ENCODE measurements around the gene LPP.

LPP gene

DNA sequence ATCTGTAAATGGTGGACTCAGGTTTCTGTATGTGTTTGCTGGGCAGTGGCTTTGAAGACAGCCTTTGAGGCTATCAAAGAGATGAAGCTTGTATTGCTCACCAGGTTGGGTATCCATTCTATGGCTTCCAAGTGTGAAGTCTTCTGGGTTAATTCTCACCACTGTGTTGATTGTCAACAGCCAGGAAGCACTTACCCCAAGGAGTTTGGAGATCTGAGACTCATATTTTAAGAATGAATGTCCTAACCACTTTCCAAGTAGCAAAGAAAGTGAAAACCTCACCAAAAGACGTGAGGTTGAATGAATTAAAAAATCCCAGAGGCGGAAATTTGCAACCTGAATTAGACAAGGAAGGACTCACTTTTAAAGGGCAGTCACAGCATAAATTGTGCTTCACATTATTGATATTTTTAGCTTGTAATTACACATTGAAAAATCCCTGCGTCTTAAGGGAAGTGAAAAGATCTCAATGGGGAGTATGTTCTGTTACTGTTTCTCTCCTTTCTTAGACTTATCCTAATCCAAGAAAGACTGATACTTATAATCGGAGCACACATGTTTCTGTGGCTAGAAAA, 713.8 kb downstream of the LPP start:
- no peak for DNase-seq

DNA sequence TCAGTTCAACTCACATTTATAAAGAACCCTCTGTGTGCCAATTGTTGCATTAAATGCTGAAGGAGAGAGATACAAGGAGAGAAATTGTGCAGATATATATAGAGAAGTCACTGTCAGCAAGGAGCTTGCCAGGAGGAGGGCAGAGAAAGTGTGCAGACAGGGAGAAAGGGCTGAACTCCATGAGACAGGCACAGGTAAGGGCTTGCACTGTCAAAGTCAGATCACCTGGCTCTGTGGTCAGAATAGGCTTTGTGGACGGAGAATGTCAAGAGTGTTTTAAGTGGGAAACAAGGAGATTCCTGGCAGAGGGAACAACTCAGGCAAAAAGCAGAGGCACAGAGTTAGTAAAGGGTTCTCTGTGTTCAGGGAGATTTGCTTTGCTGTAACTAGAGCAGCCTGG, 714.8 kb downstream of the LPP start:
- DNase-seq = no peak

DNA sequence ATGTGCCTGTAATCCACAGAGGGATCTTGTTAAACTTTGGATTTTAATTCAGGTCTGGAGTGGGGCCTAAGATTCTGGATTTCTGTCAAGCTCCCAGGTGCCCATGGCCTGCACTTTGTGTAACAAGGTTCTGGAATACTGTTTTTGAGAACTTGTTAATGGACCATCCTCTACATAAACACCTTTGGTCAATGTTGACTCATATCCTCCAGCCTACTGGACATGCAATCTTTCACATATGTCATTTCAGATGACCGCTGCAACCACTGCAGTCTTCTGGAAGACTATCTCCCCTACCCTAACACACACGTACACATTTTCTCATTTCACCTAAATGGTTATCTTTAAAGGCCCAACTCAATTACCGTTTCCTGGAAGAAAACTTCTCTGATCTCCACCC, 715.7 kb downstream of the LPP start:
- no peak for DNase-seq

DNA sequence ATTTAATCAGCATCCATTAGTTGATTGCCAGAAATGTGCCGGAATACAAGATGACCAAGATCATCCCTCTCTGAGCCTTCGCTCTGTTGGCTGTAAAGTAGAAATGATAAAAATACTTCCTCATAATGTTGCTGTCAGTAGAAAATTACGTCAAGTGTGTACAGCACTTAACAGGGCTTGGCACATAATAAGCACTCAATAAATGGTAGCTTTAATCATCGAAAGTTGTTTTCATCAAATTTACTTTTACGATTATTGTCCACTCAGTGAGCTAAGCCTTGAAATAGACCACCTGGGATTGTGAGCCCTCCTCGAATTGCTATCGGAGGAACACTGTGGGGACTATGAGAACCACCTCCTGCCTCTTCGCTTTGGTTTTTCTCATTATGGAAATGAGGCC, 716.5 kb downstream of the LPP start:
- no peak for DNase-seq

DNA sequence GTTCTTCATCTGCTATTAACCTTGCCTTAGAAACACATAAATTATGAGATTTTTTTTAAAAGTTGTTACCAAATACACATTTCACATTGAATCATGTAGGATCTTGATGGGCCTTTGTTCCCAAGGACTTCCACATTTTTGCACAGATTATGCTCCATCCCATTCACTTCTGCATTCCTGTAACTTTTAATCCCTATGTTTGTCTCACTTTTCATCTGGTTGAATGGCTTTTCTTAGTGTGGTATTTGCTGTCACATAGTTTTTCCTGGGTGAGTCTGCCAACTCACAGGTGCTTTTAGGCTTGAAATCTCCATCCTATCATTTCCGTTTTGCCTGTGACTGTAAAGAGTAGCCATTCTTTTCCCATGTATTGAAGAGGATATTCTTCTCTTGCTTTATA, 720.6 kb downstream of the LPP start:
- DNase-seq = no peak

DNA sequence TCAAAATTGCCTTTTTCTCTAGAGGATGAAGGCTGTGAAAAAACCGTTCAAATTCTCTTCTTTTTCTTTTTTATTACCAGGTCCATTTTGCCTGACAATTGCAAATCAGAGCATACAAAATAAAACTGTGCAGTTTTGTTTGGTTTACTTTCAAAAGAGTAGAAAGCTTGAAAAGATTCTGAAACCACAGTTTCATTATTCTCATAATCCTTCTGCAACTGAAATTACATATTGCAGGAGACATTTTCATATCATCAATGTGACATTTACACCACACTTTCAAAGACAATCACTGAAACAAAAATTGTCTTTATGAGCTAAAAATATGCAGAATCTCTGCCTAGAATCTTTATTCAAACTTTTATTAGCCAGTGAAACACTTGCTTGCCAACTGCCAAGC, 721.5 kb downstream of the LPP start:
- no peak for DNase-seq

DNA sequence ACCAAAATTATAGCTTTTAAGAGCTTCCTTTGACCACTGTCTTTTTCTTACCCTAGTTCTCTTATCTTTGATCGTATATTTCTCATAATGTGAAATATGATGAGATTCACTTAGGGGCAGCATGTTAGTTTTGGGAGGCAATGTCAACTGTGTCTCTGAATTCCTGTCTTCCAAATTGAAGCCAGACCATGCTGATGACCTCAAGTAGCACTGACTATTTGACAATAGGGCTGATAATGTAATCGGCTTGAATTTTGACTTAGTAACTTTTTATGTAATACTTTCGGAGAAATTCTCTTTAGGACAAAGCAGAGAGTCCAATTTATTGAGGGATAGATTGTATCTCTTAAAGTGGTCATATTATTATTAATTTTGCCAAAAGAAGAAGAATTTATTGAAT, 722.4 kb downstream of the LPP start:
- no peak for DNase-seq

DNA sequence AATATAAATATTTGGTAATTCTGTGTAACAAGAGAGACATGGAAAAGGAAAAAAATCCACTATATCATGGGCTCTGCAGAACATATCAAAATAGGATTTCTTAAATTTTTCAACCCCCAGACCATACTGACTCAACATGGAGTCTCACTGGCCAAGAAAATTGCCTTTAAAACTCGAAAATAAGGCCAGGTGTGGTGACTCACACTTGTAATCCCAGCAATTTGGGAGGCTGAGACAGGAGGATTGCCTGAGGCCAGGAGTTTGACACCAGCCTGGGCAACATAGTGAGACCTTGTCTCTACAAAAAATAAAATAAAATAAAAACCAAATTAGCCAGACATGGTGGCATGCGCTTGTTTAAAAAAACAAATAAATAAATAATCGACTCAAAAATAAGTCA, 723.4 kb downstream of the LPP start:
- no peak for DNase-seq

DNA sequence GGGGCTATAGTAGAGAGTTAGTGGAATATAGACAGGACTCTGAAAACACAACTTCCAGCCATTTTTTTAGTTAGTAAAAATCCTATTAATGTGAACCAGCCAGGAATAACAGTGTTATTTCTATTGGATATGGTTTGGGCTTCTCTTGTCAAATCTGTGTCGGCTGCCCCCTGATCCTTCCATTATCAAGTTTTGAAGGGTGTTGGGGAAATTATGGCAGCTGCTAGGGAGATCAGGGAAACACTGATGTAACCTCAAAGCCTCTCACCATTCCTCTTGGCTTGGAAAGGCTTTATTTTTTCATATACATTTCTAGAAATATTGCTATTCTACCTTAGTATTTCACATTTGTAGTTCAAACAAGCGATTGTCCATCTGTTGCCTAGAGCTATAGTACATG, 724.1 kb downstream of the LPP start:
- DNase-seq = no peak

DNA sequence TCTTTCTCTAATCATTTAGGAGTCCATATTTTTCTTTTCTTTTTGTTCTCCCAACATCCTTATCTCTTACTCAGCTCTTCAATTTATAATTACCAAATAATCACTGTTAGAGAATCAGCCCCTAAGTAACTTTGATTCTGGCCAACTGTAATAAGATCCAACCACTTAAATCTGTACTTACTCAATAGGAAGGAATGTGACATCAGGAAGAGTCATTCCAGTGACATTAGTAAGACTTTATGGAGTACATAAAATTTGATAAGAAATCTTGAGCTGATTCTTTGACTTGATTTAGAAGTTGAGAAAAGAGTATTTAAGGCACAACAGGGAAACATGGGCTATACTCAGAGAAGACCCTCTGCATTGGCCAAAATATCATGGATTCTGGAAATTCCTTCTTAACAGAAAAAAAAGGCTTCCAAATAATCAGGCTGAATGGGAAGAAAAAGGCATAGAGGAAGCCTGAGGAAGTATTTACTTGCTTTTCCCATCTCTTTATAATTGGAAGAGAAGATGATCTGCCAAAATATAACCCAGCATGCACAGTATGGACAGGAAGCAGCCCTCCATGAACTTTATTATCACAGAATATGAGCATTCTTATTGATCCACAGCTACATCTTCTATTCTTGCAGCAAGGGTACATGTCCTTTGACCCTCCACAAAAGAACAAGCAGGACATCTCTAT, 728.1 kb downstream of the LPP start:
- DNase-seq = no peak

DNA sequence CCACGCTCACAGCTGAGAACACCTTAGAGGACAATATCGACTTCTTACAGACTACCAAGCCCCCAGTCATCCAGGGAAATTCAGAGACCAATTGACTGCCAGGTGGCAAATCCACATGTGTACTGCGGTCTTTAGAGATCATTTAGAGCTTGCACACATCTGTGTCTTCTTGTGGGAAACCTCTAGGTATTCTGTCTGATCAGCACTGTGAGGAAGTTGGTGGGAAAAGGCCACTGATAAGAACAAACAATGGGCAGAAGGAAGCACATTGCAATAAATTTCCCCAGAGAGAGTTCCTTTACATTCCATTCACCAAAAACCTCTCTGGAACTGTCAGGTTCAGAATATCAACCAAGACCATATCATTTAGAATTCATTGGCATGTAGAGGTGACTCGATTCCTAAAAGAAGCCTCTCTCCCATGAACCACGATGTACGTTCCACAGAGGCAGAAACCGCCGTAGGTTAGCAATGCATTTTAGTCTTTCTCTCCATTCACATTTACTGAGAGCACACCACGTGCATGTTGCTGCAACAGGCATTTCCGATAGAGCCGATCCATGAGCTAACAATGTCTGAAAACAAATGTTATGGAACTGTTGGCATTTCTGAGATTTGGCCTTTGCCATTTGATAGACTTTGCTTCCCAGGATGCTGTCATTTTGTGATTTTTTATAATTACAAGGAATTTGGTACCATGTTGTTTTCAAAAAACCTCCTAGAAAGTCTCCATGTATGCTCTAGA, 730.5 kb downstream of the LPP start:
- no peak for DNase-seq

DNA sequence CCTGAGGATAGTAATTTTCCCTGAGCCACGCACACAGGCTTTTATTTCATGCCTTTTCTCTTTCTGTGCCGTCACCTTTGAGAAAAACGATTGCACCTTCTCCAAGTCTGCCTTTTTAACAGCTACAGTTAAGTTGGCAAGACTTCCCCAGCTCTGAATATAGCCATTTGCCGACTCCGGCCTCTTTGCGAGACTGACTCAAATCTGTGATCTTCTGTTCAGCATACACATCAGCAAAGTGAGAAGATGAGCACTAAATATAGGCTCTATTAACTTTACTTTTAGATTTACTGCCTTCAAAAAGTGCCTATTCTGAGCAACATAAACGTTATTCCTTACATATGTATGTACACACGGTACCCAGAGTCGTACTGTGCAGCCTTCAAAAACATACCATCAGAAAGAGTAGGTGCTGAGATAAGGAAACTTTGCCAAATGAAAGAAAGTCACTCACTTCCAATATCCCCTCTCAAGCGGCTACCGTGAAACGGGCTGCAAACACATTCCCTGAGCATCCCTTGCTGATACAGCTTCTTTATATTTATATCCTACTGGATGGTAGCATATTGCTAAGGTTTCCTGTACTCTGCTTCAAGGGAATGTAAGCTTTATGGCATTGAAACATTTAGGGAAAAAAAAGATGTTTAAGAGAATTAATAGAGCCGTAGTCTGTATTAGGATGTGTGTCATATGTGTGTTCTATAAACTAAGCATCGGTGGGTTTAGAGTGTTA, 734.5 kb downstream of the LPP start:
- no peak for DNase-seq

DNA sequence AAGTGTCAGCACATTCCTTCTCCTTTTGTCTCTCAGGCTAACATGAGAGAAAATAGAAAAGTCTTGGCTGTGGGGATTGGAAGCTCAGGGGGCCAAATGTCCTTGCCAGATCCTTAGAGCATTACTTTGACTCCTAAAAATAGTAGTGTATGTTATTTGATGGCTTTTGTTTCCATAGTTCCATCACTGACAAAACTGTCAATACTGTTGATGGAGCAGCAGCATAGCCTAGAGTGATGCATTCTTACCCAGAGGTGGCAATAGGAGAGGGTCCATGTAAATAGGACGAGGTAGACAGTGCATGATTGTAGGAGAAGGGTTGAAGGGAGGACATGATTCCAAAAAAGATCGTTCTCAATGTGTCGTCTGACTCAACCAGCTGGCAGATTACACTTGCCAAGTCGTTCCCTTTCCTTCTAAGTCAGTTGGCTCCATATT, 735.1 kb downstream of the LPP start:
- DNase-seq = no peak

DNA sequence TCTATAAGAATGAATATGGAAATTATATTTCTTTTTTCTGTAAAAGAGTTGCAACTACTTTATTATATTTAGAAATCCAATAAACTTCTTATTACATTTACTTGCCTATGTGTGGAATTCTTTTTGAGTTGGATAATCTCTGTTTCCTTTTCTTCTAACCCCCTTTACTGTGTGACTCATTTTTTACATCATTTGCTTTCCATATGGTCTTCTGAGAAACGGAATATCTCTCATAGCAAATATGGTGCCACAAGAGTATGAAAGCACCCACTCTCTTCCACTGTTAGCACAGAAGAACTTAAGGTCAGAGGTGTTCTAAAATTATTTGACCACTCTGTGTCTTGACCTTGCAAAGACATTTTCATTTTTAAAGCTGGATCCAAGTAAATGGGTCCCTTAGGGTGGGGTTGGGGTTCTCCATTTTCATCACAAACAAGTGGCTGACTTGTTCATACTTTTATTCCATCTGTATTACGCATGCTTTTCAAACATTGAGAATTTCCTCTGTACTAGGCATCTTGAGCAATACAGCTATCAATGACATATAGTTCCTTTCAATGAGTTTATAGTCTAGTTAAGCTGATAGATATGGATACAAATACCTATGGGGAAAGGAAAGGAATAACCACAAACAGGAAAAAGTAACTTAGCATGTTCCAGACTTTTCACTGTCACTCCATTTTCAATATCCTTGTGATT, 736.8 kb downstream of the LPP start:
- DNase-seq = no peak

DNA sequence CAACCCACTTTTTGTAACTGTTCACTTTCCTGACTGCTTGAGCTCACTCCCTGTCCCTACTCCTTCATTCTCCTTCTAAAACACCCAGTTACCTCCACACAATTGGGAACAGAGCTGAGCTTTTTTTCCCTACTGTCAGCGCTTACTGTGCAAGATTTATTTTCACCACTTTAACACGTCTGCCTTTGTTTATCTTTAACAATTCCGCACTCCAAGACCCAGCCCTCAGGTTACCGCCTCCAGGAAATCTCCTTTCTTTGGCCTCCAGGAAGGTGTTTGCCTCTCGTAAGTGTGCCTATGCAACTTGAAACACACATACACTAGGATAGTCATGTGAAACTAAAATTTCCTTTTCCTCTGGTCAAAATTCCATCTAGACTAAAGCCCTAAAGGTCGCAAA, 745.9 kb downstream of the LPP start:
- DNase-seq = no peak

DNA sequence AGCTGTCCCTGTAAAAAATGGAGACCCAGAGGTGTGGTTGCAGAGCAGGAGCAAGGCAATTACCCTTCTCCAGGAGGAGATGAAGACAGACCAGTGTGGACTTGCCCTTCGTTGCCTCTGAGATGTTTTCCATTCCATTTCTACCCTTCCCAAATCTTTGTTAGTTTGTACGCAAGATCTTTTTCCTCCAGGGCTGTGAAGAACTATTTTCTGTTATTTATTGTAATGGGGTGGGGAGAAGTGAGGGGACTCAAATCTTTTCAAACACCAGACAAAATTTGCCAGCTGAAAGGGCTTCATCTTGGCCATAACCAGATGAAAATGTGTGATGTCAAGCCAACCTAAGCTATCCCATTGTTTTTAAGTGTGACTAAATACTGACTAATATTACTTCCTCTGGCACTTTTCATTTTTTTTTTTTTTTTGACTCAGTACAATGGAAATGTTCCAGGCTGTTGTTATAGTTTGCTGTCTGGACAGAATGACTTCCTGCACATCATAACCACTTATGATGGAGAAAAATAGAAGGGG, 746.5 kb downstream of the LPP start:
- DNase-seq = no peak

DNA sequence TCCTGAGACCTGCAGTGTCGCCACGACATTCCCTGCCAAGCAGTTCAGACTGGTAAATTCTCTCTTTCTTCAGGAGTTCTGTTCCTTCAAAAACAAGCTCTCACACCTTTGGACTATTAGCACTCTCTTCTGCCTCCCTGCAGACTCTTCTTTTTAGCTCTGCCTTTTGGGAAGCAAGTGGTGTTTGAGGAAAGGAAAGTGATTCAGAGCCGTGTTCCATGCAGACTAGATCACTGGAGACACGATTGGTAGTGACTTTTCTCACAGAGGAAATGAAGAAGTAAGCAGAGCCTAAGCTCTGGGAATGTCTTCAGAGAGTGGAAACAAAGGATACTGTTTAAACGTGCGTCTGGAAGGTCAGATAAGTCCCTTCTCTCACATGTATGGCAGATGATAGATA, 747.2 kb downstream of the LPP start:
- DNase-seq = no peak

DNA sequence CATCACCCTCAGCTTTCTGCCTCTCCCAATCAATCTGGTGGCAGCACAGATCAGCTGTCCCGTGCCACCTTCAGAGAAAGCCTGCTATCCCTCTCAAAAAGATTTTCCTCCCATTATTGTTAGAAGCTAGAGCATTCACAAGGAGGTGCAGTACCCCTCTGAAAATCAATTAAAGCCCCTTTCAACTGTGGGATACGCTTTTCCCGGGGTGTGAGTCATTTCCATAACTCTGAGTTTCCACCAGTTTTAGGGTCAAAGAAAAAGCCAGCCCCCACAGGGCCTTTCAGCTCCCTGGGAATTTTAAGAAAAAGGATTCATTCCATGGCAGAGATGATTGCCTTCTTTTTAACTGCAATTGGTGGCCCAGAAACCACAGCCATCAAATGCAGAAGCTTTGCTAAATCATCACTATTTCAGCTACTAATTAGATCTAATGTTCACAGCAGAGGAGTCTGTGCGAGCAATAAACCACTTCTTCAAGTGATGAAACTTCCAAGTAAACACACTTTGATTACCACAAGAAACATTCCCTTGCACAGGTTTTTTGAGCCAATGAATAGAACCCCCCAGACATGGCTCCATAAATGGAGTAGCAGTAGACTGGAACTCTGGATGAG, 747.8 kb downstream of the LPP start:
- no peak for DNase-seq

DNA sequence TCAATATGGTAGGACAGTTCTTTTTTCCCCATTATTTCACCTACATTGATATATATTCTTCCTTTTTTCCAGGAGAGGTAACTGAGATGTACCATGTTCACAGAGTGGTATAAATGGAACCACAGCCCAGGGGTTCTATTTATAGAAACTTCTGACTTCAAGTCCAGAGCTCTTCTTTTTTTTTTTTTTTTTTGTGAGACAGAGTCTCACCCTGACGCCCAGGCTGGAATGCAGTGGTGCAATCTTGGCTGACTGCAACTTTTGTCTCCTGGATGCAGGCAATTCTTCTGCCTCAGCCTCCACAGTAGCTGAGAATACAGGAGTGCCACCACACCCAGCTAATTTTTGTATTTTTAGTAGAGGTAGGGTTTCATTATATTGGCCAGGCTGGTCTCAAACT, 750.7 kb downstream of the LPP start:
- DNase-seq = no peak

DNA sequence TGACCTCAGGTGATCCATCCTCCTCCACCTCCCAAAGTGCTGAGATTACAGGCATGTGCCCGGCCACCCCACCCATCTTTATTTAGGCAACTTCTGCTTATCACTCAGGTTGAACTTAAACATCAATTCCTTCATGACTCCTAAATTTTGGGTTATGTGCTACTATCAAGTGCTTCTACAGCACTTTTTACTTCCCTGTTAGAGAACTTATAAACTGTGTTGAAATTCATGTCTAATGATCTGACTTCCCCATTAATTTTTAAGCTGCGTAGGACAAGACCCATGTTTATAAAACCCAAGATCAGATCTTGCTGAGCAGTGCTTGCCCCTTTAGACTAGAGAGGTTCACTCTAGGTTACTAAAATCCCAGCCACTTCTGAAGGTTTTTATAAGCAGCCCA, 751.6 kb downstream of the LPP start:
- no peak for DNase-seq

DNA sequence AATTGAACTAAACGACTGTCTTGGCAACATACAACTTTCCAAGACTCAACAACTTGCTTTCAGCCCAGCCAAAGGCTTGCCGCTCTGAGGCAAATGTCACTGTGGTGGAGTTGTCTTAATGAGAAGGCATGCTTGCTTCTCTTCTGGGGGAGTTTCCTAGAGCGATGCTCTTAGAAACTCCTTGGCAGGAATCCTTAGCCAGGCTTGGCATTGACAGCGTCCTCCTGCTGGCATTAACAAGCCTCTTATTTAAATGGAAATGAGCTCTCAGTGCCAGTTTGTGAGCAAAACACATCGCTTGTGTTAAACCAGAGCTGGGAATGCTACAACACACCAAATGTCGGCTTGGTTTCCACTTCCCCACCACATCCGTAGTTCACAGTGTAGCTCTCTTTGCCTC, 752.3 kb downstream of the LPP start:
- no peak for DNase-seq
